Loucy (cell line): ENCODE results near the gene GSTT2.
"Not testable (repeated sequence)": the region's sequence is repeated elsewhere in the genome, so short reads cannot be mapped to it uniquely, and the experiment has no call there.

Experiments
- H2AFZ ChIP-seq: fragments of 200-600 bp; sonication (generic); 2 replicates; pipeline ENCODE4 v1.6.0; 2016; ENCODE audit warnings: antibody characterized with exemption, mild to moderate bottlenecking, low read length, moderate library complexity
- H3F3A ChIP-seq: fragments of 200-600 bp; 2 replicates; pipeline ENCODE4 v1.6.0; 2016; ENCODE audit warnings: antibody characterized with exemption, low read depth, mild to moderate bottlenecking
- H3K27me3 ChIP-seq: fragments of 200-600 bp; sonication (generic); 2 replicates; pipeline ENCODE4 v1.6.1; 2014; ENCODE audit warnings: low read length, mild to moderate bottlenecking; ENCODE audit not compliant: insufficient read depth, poor library complexity, severe bottlenecking
- H3K36me3 ChIP-seq: fragments of 200-600 bp; sonication (generic); 2 replicates; pipeline ENCODE4 v1.6.1; 2016; ENCODE audit warnings: low read length; ENCODE audit not compliant: insufficient read depth
- H3K4me1 ChIP-seq: fragments of 200-600 bp; sonication (generic); 2 replicates; pipeline ENCODE4 v1.5.1; 2014; ENCODE audit warnings: low read length, mild to moderate bottlenecking; ENCODE audit not compliant: insufficient read depth, poor library complexity, severe bottlenecking
- H3K4me2 ChIP-seq: fragments of 200-600 bp; sonication (generic); 2 replicates; pipeline ENCODE4 v1.6.0; 2014; ENCODE audit warnings: antibody characterized with exemption, low read length, low read depth, mild to moderate bottlenecking; ENCODE audit not compliant: poor library complexity, severe bottlenecking
- H3K4me3 ChIP-seq: fragments of 200-600 bp; sonication (generic); 2 replicates; pipeline ENCODE4 v1.5.1; 2014; ENCODE audit warnings: low read length, mild to moderate bottlenecking, mixed read lengths; ENCODE audit not compliant: poor library complexity, severe bottlenecking
- H3K79me2 ChIP-seq: fragments of 200-600 bp; sonication (generic); 2 replicates; pipeline ENCODE4 v1.6.1; 2014; ENCODE audit warnings: low read length; ENCODE audit not compliant: insufficient read depth
- H3K9ac ChIP-seq: fragments of 200-600 bp; sonication (generic); 2 replicates; pipeline ENCODE4 v1.6.0; 2014; ENCODE audit warnings: mild to moderate bottlenecking, low read depth, low read length, moderate library complexity; ENCODE audit not compliant: poor library complexity, severe bottlenecking
- H3K9me2 ChIP-seq: fragments of 200-600 bp; sonication (generic); replicated peaks from 2 replicates; pipeline ENCODE4 v1.6.1; 2016; ENCODE audit warnings: low read depth, low read length, mixed read lengths
- H3K9me3 ChIP-seq: fragments of 200-600 bp; sonication (generic); 2 replicates; pipeline ENCODE4 v1.6.1; 2014; ENCODE audit warnings: mild to moderate bottlenecking, antibody characterized with exemption, low read length, low read depth; ENCODE audit not compliant: insufficient read depth
- H4K20me1 ChIP-seq: fragments of 200-600 bp; sonication (generic); 2 replicates; pipeline ENCODE4 v1.6.0; 2014; ENCODE audit warnings: antibody characterized with exemption, low read length, mild to moderate bottlenecking; ENCODE audit not compliant: insufficient read depth, poor library complexity, severe bottlenecking

Gene GSTT2

DNA sequence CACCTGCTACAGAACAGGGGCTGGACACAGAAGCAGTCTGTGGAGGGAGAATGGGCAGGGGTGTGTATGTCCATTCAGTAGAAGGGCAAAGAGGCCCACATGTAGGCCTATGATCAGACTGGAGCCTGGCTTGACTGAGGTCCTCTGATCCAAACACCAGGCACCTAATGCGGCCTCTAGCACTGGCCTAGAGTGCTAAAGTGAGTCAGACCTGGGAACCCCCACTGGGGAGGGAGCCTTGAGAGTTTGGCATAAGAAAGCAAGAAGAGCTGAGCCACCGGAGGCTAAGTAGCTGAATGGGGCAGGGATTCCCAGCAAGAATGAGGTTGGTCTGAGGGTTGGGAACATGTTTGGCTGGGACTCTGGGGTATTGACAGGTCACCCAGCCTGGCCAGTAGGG is 28.6 kb upstream of the GSTT2 start:
- H3K27me3 ChIP-seq, H3K4me2 ChIP-seq, H4K20me1 ChIP-seq, H3K4me3 ChIP-seq, H3K4me1 ChIP-seq, H3K79me2 ChIP-seq, H2AFZ ChIP-seq, H3K9ac ChIP-seq, H3K9me2 ChIP-seq, H3K36me3 ChIP-seq, H3K9me3 ChIP-seq, H3F3A ChIP-seq: not testable (repeated sequence)

DNA sequence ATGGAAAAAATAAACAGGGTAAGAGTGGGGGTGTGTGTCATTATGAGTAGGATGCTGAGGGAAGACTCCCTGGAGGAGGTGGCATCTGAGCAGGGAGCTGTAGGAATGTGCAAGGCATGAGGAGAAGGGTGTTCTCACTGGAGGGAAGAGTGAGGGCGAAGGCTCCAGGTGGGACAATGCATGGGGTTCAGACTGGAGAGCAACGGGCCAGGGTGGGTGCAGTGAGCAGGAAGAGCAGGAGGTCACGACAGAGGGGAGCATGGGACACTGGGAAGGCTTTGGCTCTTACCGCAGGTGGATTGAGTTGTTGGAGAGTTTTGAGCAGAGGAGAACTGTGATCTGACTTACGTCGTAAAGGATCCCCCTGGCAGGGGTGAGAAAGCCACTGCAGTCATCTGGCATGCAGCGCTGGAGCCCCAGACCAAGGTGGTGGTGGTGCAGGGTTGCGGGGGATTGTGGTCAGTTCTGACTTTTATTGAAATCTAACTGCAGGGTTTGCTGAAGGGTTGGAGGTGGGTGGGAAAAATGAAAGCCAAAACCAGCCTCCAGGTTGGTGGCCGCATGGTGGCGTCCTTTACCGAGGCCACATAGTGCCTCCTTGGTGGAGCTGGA is 27.0 kb upstream of the GSTT2 start:
- not testable (repeated sequence) for H3K9ac ChIP-seq, H3K9me2 ChIP-seq, H3K4me1 ChIP-seq, H3K4me2 ChIP-seq, H3K27me3 ChIP-seq, H3F3A ChIP-seq, H3K9me3 ChIP-seq, H3K4me3 ChIP-seq, H2AFZ ChIP-seq, H3K36me3 ChIP-seq, H3K79me2 ChIP-seq, H4K20me1 ChIP-seq

DNA sequence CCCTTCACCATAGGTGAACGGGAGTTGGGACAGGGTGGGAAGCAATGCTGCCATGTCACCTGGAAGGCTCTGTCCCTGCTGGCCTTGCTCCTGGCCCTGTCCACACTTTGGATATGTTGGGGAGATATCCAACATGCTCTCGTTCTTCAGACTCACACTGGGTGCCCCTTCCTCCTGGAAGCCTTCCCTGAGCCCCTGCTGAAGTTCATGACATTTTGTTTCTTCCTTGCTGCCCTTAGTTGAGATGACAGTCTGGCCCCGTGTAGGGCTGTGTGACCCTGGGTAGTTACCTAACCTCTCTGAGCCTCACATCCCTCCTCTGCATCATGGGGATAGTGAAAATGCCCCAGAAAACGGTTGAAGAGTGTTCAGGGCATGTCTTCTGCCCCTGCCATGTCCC is 26.4 kb upstream of the GSTT2 start:
- H3K9me3 ChIP-seq, H3K79me2 ChIP-seq, H2AFZ ChIP-seq, H3F3A ChIP-seq, H3K4me2 ChIP-seq, H4K20me1 ChIP-seq, H3K4me3 ChIP-seq, H3K9me2 ChIP-seq, H3K36me3 ChIP-seq, H3K27me3 ChIP-seq, H3K9ac ChIP-seq, H3K4me1 ChIP-seq: not testable (repeated sequence)

DNA sequence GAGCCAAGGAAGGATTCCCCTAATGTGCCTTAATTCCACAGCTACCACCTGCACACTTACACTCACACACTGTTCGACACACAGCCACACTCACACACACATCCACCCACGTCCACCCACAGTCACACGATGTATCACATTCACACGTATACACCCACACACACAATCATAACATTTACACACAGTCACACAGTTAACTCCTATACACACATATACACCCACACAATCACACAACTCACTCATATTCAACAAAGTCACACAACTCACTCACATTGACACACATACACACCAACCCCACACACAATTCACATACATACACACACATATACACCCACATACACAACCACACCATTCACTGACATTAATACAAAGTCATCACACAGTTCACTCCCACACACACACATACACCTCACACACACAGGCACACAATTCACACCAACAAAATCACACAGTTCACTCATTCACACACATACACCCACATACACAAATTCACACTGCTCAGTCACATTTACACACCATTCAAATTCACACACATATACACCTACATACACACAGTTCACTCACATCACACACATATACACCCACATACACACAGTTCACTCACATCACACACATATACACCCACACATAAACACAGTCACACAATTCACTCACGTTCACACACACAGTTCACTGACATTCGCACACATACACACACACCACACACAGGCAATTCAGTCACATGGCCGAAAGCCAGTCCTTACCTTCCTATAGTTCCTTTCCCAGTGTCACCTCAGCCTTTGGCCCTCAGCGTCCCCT is 25.5 kb upstream of the GSTT2 start:
- H3K9me2 ChIP-seq, H3F3A ChIP-seq, H3K4me3 ChIP-seq, H3K4me2 ChIP-seq, H3K27me3 ChIP-seq, H3K4me1 ChIP-seq, H3K9me3 ChIP-seq, H4K20me1 ChIP-seq, H3K79me2 ChIP-seq, H3K36me3 ChIP-seq, H2AFZ ChIP-seq, H3K9ac ChIP-seq: not testable (repeated sequence)

DNA sequence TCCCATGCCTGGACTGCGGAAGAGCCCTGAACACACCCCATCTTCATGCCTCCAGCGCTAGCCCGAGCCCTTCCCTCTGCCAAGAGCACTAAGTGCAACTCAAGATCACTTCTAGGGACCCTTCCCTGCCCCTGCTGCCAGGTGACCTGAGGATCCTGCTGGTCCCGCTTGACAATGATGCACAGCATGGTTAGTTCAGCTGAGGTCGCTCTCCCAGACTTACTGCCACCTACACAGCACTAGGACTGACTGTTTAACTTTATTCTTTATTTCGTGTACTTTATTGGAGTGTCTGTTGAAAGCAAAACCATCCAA is 25.0 kb upstream of the GSTT2 start:
- not testable (repeated sequence) for H2AFZ ChIP-seq, H3K79me2 ChIP-seq, H3K4me3 ChIP-seq, H3K4me1 ChIP-seq, H3F3A ChIP-seq, H3K36me3 ChIP-seq, H3K9me3 ChIP-seq, H3K9ac ChIP-seq, H3K4me2 ChIP-seq, H3K27me3 ChIP-seq, H4K20me1 ChIP-seq, H3K9me2 ChIP-seq

DNA sequence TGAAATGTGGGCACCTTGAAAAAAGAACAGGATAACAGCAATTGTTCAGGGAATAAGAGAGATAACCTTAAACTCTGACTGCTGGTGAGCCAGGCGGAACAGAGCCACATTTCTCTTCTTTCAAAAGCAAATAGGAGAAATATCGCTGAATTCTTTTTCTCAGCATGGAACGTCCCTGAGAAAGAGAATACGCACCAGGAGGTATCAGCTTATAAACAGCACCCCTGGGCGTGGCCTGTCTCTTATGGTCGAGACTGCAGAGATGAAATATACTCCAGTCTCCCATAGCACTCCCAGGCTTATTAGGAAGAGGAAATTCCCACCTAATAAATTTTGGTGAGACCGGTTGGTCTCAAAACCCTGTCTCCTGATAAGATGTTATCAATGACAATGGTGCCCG is 24.0 kb upstream of the GSTT2 start:
- H3K27me3 ChIP-seq, H2AFZ ChIP-seq, H3K4me3 ChIP-seq, H3K79me2 ChIP-seq, H3K4me1 ChIP-seq, H3K36me3 ChIP-seq, H3K9me3 ChIP-seq, H3K9me2 ChIP-seq, H3K9ac ChIP-seq, H4K20me1 ChIP-seq, H3F3A ChIP-seq, H3K4me2 ChIP-seq: not testable (repeated sequence)
